A549 (cell line): ENCODE results near the gene PMEL. TPM values are rescaled to one million over a fixed set of nuclear protein-coding genes. Genes with fewer than 3 reads are reported as not detected.
A peak's percentile ranks its signal among the peaks of the same experiment; 100 is the strongest.

Source experiments
- ATAC-seq, 2 experiments: fragments of 200-7000 bp in 1 of 2; fragments of >200 bp in 1 of 2; cut with Nextera tagmentation in 1 of 2; cut with Tn5 transposase in 1 of 2; 3 replicates each; pipeline versions ENCODE4 v1.8.0 to v1.9.1; 2018 to 2020; ENCODE audit warnings: mild to moderate bottlenecking in 1 of 2, moderate library complexity in 1 of 2
- CTCF ChIA-PET: fragments of 300-600 bp; sonication (Branson Sonifier 250); formaldehyde crosslinking; extraction: SDS; loops from one replicate; lab custom pipeline; 2021; ENCODE audit warnings: antibody characterized with exemption, inconsistent platforms; lab: Yijun Ruan, JAX
- POLR2A ChIA-PET: fragments of 350-600 bp; formaldehyde crosslinking; extraction: SDS; loops from one replicate; lab custom pipeline; 2021; ENCODE audit warnings: antibody characterized with exemption, inconsistent platforms; lab: Yijun Ruan, JAX
- DNase-seq, 2 experiments: peaks; one replicate each; pipeline versions ENCODE4 v3.0.0 to v3.0.0-alpha.2; 2011 to 2016; ENCODE audit warnings: low read depth in 1 of 2, low spot score in 1 of 2
- FAIRE-seq: peaks from 2 replicates; lab custom pipeline; 2011; peaks lifted over from hg19 to GRCh38; lab: Jason Lieb, UNC
- H3K27ac ChIP-seq, 2 experiments: fragments of >200 bp; sonication (Bioruptor Twin); formaldehyde crosslinking; 3 replicates each; pipeline ENCODE4 v1.5.1; 2016 to 2017
- H3K4me1 ChIP-seq: fragments of >200 bp; sonication (Bioruptor Twin); formaldehyde crosslinking; 3 replicates; pipeline ENCODE4 v1.6.1; 2016
- H3K4me2 ChIP-seq: fragments of >200 bp; sonication (Bioruptor Twin); formaldehyde crosslinking; 3 replicates; pipeline ENCODE4 v1.6.1; 2016
- H3K4me3 ChIP-seq: fragments of >200 bp; sonication (Bioruptor Twin); formaldehyde crosslinking; 3 replicates; pipeline ENCODE4 v1.5.1; 2016
- H3K9me3 ChIP-seq: fragments of >200 bp; sonication (Bioruptor Twin); formaldehyde crosslinking; 3 replicates; pipeline ENCODE4 v1.6.1; 2016
- BHLHE40 ChIP-seq: IDR thresholded peaks from 2 replicates; pipeline ENCODE4 v1.6.1; 2012; ENCODE audit warnings: low read depth, low read length, inconsistent platforms
- EHF ChIP-seq: fragments of 250-450 bp; sonication (Bioruptor Pico); IDR thresholded peaks from 2 replicates; pipeline ENCODE4 v1.5.0; 2020; ENCODE audit warnings: mild to moderate bottlenecking
- EHMT2 ChIP-seq: fragments of 200-600 bp; sonication (generic); IDR thresholded peaks from 2 replicates; pipeline ENCODE4 v1.6.1; 2016; ENCODE audit warnings: antibody characterized with exemption, low read depth, mild to moderate bottlenecking, moderate library complexity
- HOXB13 ChIP-seq: fragments of 250-450 bp; sonication (Bioruptor Pico); IDR thresholded peaks from 2 replicates; pipeline ENCODE4 v1.5.0; 2020; ENCODE audit warnings: low read depth, mild to moderate bottlenecking, moderate library complexity
- HOXB5 ChIP-seq: fragments of 250-450 bp; sonication (Bioruptor Pico); IDR thresholded peaks from 2 replicates; pipeline ENCODE4 v1.5.0; 2020; ENCODE audit warnings: mild to moderate bottlenecking, moderate library complexity
- JUN ChIP-seq, 2 experiments: fragments of >200 bp; sonication (Bioruptor Twin); formaldehyde crosslinking; IDR thresholded peaks; 2 replicates in 1 of 2; 3 replicates in 1 of 2; pipeline ENCODE4 v1.6.1; 2016 to 2017
- MAFK ChIP-seq: fragments of 450-650 bp; IDR thresholded peaks from 2 replicates; pipeline ENCODE4 v1.6.1; 2014; ENCODE audit not compliant: partially characterized antibody
- MAZ ChIP-seq: fragments of 150-350 bp; IDR thresholded peaks from 2 replicates; pipeline ENCODE4 v1.6.1; 2014; ENCODE audit warnings: antibody characterized with exemption, low read depth, low read length, borderline replicate concordance
- MYC ChIP-seq: IDR thresholded peaks from 2 replicates; pipeline ENCODE4 v1.6.1; 2012; ENCODE audit warnings: mild to moderate bottlenecking, inconsistent platforms, low read length, improper control_type of control experiment, borderline replicate concordance
- NFE2L2 ChIP-seq: fragments of 150-350 bp; conservative IDR thresholded peaks from 2 replicates; pipeline ENCODE4 v1.6.1; 2014; ENCODE audit warnings: low read length
- NPAS2 ChIP-seq: fragments of 250-450 bp; sonication (Bioruptor Pico); IDR thresholded peaks from 2 replicates; pipeline ENCODE4 v1.8.0; 2022; ENCODE audit warnings: mild to moderate bottlenecking, moderate library complexity, borderline replicate concordance
- NR3C1 ChIP-seq: fragments of >200 bp; sonication (Bioruptor Twin); formaldehyde crosslinking; IDR thresholded peaks from 3 replicates; pipeline ENCODE4 v1.6.1; 2017
- PBX3 ChIP-seq: IDR thresholded peaks from 2 replicates; pipeline ENCODE4 v1.6.1; 2012
- RAD21 ChIP-seq, 2 experiments: fragments of >200 bp in 1 of 2; sonication (Bioruptor Twin) in 1 of 2; formaldehyde crosslinking in 1 of 2; IDR thresholded peaks in 1 of 2; conservative IDR thresholded peaks in 1 of 2; 2 replicates in 1 of 2; 3 replicates in 1 of 2; pipeline ENCODE4 v1.6.1; 2012 to 2018; ENCODE audit warnings: inconsistent platforms in 1 of 2
- RARB ChIP-seq: fragments of 250-450 bp; sonication (Bioruptor Pico); IDR thresholded peaks from 2 replicates; pipeline ENCODE4 v1.8.0; 2021; ENCODE audit warnings: mild to moderate bottlenecking, moderate library complexity
- RCOR1 ChIP-seq: fragments of 150-350 bp; IDR thresholded peaks from 2 replicates; pipeline ENCODE4 v1.6.1; 2014; ENCODE audit warnings: antibody characterized with exemption, low read length, low read depth
- RFX5 ChIP-seq: fragments of 450-650 bp; IDR thresholded peaks from 2 replicates; pipeline ENCODE4 v1.7.1; 2014; ENCODE audit warnings: antibody characterized with exemption, mild to moderate bottlenecking, moderate library complexity
- SMC3 ChIP-seq: fragments of >200 bp; sonication (Bioruptor Twin); formaldehyde crosslinking; IDR thresholded peaks from 3 replicates; pipeline ENCODE4 v1.6.1; 2018; ENCODE audit warnings: inconsistent platforms
- SREBF2 ChIP-seq: fragments of 450-650 bp; IDR thresholded peaks from 2 replicates; pipeline ENCODE4 v1.6.1; 2014; ENCODE audit warnings: mild to moderate bottlenecking, moderate library complexity
- ZSCAN20 ChIP-seq: fragments of 250-450 bp; sonication (Bioruptor Pico); IDR thresholded peaks from 2 replicates; pipeline ENCODE4 v1.8.0; 2022; ENCODE audit warnings: mild to moderate bottlenecking, moderate library complexity
- WGBS: methylation state at CpG from one replicate; pipeline ENCODE4 v1.1.6; 2017; ENCODE audit errors: missing lambda C conversion rate; 5-methylcytosine and 5-hydroxymethylcytosine counted together
- polyA plus RNA-seq, 4 experiments: library from polyadenylated mRNA; depleted of rRNA in 3 of 4; stranded (reverse); fragments of >200 nt; fragmentation: RNase III in 1 of 4; extraction: RNeasy Plus Mini Kit Qiagen cat#74134 plus additional on column Dnase treatment in 1 of 4; gene quantifications; 2 replicates in 3 of 4; 3 replicates in 1 of 4; pipeline ENCODE4 v1.2.3, GENCODE V29; 2011 to 2017
- TF ChIP-seq, protein P1 (sequence below): fragments of 250-450 bp; sonication (Bioruptor Pico); IDR thresholded peaks from 2 replicates; pipeline ENCODE4 v1.5.0; 2021; ENCODE audit warnings: mild to moderate bottlenecking, moderate library complexity, borderline replicate concordance

The PMEL gene
- polyA plus RNA-seq, 2 of the 4 experiments (the other 2 are of a cell fraction) = 1.4 to 2.2 TPM

DNA sequence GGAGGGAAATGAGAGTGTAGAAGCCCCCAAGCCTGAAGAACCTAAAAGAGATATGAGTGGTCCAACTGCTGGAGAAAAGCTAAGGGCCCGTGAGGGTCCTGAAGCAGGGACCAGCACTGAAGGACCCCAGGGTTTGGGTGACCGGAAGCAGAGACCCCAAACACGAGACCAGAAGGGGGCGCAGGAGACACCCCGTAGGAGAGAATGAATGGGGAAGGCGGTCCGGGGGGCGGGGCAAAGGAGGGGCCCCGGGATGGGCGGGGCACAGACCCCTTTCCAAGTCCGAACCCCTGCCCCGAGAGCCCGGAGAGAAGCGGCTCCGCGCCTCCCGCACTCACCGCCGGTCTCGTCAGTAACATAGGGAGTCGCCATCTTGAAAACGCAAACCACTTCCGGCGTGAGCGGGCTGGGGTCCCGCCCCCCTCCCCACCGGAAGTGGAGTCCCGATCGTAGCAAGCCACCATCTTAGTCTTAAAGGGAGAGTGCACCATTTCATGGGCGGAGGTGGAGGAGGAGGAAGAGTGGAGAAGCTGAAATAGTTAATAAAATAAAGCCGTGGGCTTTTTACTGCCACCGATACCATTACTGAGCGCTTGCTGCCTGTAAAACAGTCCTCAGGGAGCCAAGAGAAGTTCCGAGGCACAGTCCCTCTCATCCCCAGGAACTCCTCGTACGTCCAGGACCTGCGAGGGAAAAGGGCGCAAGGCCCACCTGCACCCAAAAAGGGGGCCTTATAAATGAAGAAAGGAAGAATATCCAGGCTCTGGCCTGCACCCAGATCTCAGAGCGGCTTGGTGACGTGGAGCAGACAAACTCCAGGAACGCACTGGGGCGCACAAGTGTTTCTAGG lies 38.9 kb downstream of the PMEL start (continued):
- TF ChIP-seq PBX3 = 0 out of 2 replicates have a peak, but pooled peaks have one; percentile 7
- peak; percentile 48; the same call in 2 of the 3 replicates for TF ChIP-seq SMC3
- TF ChIP-seq NPAS2 (CRISPR knock-in tag) = no peak
- peak; percentile 14 to 43; a peak in 2 of 5 replicates for TF ChIP-seq RAD21 (conservative IDR thresholded peaks at IDR 0.05 in 1 of 2, IDR thresholded peaks at IDR 0.05 in 1 of 2)
- TF ChIP-seq HOXB5 = no peak
- no peak for TF ChIP-seq MAZ
- peak; percentile 79 to 80; a peak in 4 of 5 replicates for TF ChIP-seq JUN (IDR thresholded peaks at IDR 0.05)
- TF ChIP-seq, protein P1, sequence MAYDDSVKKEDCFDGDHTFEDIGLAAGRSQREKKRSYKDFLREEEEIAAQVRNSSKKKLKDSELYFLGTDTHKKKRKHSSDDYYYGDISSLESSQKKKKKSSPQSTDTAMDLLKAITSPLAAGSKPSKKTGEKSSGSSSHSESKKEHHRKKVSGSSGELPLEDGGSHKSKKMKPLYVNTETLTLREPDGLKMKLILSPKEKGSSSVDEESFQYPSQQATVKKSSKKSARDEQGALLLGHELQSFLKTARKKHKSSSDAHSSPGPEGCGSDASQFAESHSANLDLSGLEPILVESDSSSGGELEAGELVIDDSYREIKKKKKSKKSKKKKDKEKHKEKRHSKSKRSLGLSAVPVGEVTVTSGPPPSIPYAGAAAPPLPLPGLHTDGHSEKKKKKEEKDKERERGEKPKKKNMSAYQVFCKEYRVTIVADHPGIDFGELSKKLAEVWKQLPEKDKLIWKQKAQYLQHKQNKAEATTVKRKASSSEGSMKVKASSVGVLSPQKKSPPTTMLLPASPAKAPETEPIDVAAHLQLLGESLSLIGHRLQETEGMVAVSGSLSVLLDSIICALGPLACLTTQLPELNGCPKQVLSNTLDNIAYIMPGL (CRISPR knock-in tag) = peak; percentile 71; the same call in 1 of the 2 replicates
- TF ChIP-seq MAFK = no peak
- TF ChIP-seq SREBF2 = no peak
- TF ChIP-seq NFE2L2 = no peak
- no peak for TF ChIP-seq ZSCAN20

GRCh38 chr12:55925870-55926737 lies 39.7 kb downstream of the PMEL start:
- H3K4me1 ChIP-seq = peaks cover 29% of the 10 kb centered on the region
- CTCF ChIA-PET = interaction anchor here (0.6 to 7.7 kb wide), 27 partner anchors 11 to 209 kb away, joined by 3 to 84 read pairs (median 5); partner anchors contain the start of genes DNAJC14, MMP19, ORMDL2 and RAB5B
- no peak for FAIRE-seq
- peak overlapping the region; percentile 89 for H3K4me3 ChIP-seq
- no peak for TF ChIP-seq RCOR1
- no peak for TF ChIP-seq NR3C1
- no peak for TF ChIP-seq EHMT2
- TF ChIP-seq EHF = no peak
- no peak for TF ChIP-seq MYC
- no peak for TF ChIP-seq RFX5
- no peak for TF ChIP-seq RARB (CRISPR knock-in tag)
- no peak for TF ChIP-seq HOXB13 (CRISPR knock-in tag)
- no peak for TF ChIP-seq ZSCAN20
- TF ChIP-seq PBX3 = no peak
- TF ChIP-seq BHLHE40 = no peak
- peak overlapping the region; percentile 90 for H3K4me2 ChIP-seq
- H3K27ac ChIP-seq = peak overlapping the region; percentile 94 to 96
- 6% methylated on average over 10 of the region's 10 CpGs for WGBS
- POLR2A ChIA-PET = interaction anchor here (1.7 to 2.1 kb wide), 2 partner anchors 97 to 109 kb away, joined by 10 to 12 read pairs; partner anchors contain the start of genes DNAJC14, ORMDL2 and SARNP
- no peak for DNase-seq
- peak; percentile 8 to 31; a peak in 5 of 6 replicates for ATAC-seq
- H3K9me3 ChIP-seq = no peaks in the 10 kb centered on the region
